KMS-11 (cell line): ENCODE measurements around the gene SLC66A2.

Experiments used
- H2AFZ ChIP-seq: fragments of 200-600 bp; sonication (generic); 2 replicates; pipeline ENCODE4 v1.6.1; 2016; ENCODE audit warnings: antibody characterized with exemption, mixed run types, low read depth
- H3K27ac ChIP-seq: fragments of 200-600 bp; sonication (generic); 2 replicates; pipeline ENCODE4 v1.6.1; 2016; ENCODE audit warnings: mild to moderate bottlenecking, mixed run types
- H3K27me3 ChIP-seq: fragments of 200-600 bp; sonication (generic); 2 replicates; pipeline ENCODE4 v1.6.1; 2017; ENCODE audit warnings: mild to moderate bottlenecking, low read depth, mixed run types, moderate library complexity; ENCODE audit not compliant: insufficient read depth
- H3K36me3 ChIP-seq: fragments of 200-600 bp; sonication (generic); 2 replicates; pipeline ENCODE4 v1.6.1; 2017; ENCODE audit warnings: mild to moderate bottlenecking, mixed run types; ENCODE audit not compliant: insufficient read depth
- H3K4me1 ChIP-seq: fragments of 200-600 bp; sonication (generic); 2 replicates; pipeline ENCODE4 v1.6.1; 2016; ENCODE audit warnings: mild to moderate bottlenecking, low read depth, mixed run types; ENCODE audit not compliant: poor library complexity, severe bottlenecking
- H3K4me2 ChIP-seq: fragments of 200-600 bp; sonication (generic); 2 replicates; pipeline ENCODE4 v1.7.0; 2016; ENCODE audit warnings: mild to moderate bottlenecking, mixed run types
- H3K4me3 ChIP-seq: fragments of 200-600 bp; sonication (generic); IDR thresholded peaks from 2 replicates; pipeline ENCODE4 v1.6.1; 2017; ENCODE audit warnings: low read depth, low read length, mixed read lengths; ENCODE audit not compliant: insufficient read depth
- H3K79me2 ChIP-seq: fragments of 200-600 bp; sonication (generic); 2 replicates; pipeline ENCODE4 v1.6.1; 2016; ENCODE audit warnings: low read depth, mixed run types; ENCODE audit not compliant: insufficient read depth
- H3K9ac ChIP-seq: fragments of 200-600 bp; sonication (generic); 2 replicates; pipeline ENCODE4 v1.6.1; 2016; ENCODE audit warnings: mild to moderate bottlenecking, mixed run types
- H4K20me1 ChIP-seq: fragments of 200-600 bp; sonication (generic); 2 replicates; pipeline ENCODE4 v1.6.1; 2016; ENCODE audit warnings: mild to moderate bottlenecking, mixed run types; ENCODE audit not compliant: insufficient read depth
- TF ChIP-seq, protein P1 (sequence below): fragments of 200-600 bp; sonication (generic); conservative IDR thresholded peaks from 2 replicates; pipeline ENCODE4 v1.6.1; 2017; ENCODE audit warnings: low read depth, mild to moderate bottlenecking, antibody characterized with exemption, low read length, moderate library complexity, mixed read lengths

The SLC66A2 gene

GRCh38 chr18:79871026-79871390, 80.4 kb downstream of the SLC66A2 start:
- TF ChIP-seq, protein P1, sequence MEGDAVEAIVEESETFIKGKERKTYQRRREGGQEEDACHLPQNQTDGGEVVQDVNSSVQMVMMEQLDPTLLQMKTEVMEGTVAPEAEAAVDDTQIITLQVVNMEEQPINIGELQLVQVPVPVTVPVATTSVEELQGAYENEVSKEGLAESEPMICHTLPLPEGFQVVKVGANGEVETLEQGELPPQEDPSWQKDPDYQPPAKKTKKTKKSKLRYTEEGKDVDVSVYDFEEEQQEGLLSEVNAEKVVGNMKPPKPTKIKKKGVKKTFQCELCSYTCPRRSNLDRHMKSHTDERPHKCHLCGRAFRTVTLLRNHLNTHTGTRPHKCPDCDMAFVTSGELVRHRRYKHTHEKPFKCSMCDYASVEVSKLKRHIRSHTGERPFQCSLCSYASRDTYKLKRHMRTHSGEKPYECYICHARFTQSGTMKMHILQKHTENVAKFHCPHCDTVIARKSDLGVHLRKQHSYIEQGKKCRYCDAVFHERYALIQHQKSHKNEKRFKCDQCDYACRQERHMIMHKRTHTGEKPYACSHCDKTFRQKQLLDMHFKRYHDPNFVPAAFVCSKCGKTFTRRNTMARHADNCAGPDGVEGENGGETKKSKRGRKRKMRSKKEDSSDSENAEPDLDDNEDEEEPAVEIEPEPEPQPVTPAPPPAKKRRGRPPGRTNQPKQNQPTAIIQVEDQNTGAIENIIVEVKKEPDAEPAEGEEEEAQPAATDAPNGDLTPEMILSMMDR = no peak
- Histone ChIP-seq H3K9ac (no peak overlapping the region), H3K36me3 (no peaks in the 10 kb centered on the region), H3K4me1 (no peaks in the 10 kb centered on the region), H3K4me2 (no peak overlapping the region), H3K4me3 (no peak overlapping the region), H3K27ac (no peak overlapping the region), H3K27me3 (peaks cover 38% of the 10 kb centered on the region), H4K20me1 (no peaks in the 10 kb centered on the region), H2AFZ (no peak overlapping the region), H3K79me2 (no peaks in the 10 kb centered on the region)

- Histone ChIP-seq H3K36me3 (no peaks in the 10 kb centered on the region), H4K20me1 (no peaks in the 10 kb centered on the region), H3K4me2 (no peak overlapping the region), H2AFZ (no peak overlapping the region), H3K4me3 (no peak overlapping the region), H3K9ac (no peak overlapping the region), H3K27me3 (peaks cover 33% of the 10 kb centered on the region; the same call in 1 of the 2 replicates), H3K27ac (no peak overlapping the region), H3K4me1 (no peaks in the 10 kb centered on the region), H3K79me2 (no peaks in the 10 kb centered on the region)
- TF ChIP-seq, protein P1 = no peak
These were observed 81.0 kb downstream of the SLC66A2 start for GRCh38 chr18:79870301-79871025.

DNA sequence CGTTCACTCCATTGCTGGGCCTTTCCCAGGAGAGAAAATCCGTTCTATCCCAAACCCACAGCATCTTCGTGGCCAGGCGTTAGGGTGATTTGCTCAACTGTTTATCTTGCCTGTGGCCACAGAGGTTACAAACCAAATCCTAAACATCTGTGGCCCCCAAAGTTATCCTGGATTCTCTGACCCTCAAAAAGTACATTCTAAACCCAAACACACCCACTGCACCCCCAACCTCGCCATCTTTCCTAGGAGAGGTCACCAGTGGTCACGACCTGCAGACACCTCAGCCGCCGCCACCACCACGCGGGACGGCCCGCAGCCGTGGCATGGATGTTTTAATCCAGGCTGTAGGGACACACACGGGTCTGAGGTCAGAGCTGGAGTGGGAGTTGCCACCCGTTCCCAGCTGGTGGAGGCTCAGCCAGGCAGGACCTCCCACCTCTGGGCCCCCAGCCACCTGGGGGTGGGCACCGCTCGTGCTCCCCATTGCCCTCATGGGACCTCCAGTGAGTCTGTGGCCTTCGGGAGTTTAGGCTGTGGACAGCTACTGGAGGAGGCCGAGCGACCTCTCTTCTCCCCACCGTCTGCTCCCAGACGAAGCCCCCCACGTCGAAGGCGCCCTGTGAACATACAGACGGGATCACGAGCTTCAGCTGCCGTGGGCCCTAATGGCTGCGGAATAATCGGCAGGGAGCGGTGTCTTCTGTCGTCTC, 81.7 kb downstream of the SLC66A2 start:
- no peaks in the 10 kb centered on the region for H4K20me1 ChIP-seq
- H3K27ac ChIP-seq = no peak overlapping the region
- TF ChIP-seq, protein P1 = no peak
- H2AFZ ChIP-seq = no peak overlapping the region
- H3K27me3 ChIP-seq = peaks cover 25% of the 10 kb centered on the region; the same call in 1 of the 2 replicates
- no peak overlapping the region for H3K4me3 ChIP-seq
- no peaks in the 10 kb centered on the region for H3K79me2 ChIP-seq
- no peaks in the 10 kb centered on the region for H3K4me1 ChIP-seq
- H3K4me2 ChIP-seq = no peak overlapping the region
- no peak overlapping the region for H3K9ac ChIP-seq
- H3K36me3 ChIP-seq = no peaks in the 10 kb centered on the region

DNA sequence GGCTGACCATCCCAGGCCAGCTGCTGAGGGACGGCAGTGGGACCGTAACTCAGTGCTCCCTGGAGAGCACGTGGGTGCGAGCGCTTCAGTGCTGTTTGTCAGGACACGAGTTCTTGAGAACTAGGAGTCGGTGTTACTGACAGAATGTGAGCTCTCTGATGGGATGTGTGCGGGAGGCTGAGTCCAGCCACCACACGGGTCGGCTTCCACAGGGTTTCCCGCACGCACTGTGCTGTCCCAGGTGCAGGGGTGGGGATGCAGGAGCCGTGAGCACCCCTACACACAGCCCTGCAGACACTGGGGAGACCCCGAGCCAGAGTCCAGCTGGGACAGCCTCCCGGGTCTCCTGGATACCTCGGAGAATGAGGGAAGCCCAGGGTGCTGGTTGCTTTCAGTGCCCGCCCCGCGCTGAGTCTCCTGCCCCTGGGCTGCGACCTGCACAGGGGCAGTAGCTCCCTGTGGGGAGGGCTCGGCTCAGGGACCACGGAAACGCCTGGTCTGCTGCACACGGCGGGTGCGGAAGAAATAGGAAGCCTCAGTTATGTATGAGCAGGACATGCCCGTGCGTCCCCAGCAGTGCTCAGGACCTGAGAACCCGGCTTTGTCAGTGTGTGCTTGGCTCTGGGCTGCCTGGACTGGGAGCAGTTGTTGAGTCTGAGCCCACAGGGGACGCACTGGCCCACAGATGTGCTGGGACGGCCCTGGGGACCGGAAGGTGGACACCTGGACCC, 82.5 kb downstream of the SLC66A2 start:
- Histone ChIP-seq H2AFZ (no peak overlapping the region), H3K27me3 (peaks cover 18% of the 10 kb centered on the region; the same call in 1 of the 2 replicates), H3K36me3 (no peaks in the 10 kb centered on the region), H3K79me2 (no peaks in the 10 kb centered on the region), H3K9ac (no peak overlapping the region), H3K4me2 (no peak overlapping the region), H3K4me3 (no peak overlapping the region), H4K20me1 (no peaks in the 10 kb centered on the region), H3K27ac (no peak overlapping the region), H3K4me1 (no peaks in the 10 kb centered on the region)
- TF ChIP-seq, protein P1 = no peak
